Femur (tissue), 1 donor: ENCODE results near the gene PML.
A peak's percentile ranks its signal among the peaks of the same experiment; 100 is the strongest.

Experiments
- DNase-seq: peaks from one replicate; pipeline ENCODE4 v3.0.0-alpha.2; 2017

Gene PML

DNA sequence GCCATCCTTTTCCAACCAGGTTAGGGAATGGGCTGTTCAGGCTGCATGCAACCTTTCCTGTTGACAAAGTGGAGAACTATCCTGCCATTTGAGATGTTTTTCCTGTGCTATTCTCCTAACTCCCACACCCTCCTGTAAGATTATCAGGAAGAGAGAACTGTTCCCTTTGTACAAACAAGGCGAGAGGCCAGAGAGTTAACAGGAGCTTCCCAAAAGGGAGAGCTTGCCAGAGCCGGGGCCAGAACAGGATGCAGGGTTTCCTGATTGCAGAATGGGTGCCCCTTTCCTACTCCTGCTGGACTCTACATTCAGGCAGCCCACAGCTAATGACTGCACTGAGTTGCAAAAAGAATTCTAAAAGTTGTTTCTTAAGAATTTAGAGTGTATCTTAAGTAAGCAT is 17.1 kb downstream of the PML start:
- no peak for DNase-seq

DNA sequence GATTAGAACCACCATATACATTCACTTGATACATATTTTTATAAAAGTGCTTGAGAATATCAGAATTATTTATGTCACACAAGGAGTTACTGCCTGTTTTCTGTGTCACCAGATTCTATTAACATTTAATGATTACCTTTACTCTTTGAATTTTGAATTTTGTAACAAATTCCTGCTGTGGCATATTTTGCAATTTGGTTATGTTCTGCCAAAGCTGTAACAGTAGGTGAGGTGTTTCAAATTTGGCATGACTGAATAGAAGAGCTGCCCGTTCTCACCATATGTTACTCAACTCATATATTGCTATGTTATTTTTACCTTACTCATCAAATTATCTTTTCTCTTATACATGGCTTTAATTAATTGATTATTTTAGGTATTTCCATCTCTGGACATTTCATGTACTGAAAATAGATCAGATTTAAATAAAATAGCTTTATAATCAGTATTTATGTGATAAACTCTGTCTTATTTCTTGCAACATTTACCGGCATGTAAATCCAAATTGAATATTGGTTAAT is 18.9 kb downstream of the PML start:
- DNase-seq, result no peak

GRCh38 chr15:74019734-74020133 is 25.2 kb downstream of the PML start:
- no peak for DNase-seq

- no peak for DNase-seq
These were observed 28.4 kb downstream of the PML start for GRCh38 chr15:74022706-74023470.

- no peak for DNase-seq
These were observed 30.2 kb downstream of the PML start for GRCh38 chr15:74024687-74025086.

DNA sequence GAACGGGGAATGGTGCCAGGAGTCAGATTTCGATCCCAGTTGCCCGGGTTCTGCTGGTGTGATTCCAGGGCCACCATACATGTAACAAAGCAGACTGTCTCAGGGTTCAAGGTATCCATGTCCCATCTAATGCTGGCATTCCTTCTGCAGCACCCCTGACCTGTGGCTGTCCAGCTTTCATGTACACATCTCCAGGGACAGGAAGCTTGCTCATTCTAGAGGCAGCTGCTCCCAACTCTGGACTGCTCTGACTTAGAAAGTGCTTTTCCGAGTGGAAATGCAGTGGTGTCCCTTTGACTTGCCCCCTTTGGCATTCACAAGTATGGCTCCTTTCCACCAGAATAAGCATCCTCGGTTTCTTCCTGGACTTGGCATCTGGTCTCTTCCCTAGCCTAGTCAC is 30.9 kb downstream of the PML start:
- no peak for DNase-seq

GRCh38 chr15:74027688-74028087 is 33.2 kb downstream of the PML start:
- no peak for DNase-seq

DNA sequence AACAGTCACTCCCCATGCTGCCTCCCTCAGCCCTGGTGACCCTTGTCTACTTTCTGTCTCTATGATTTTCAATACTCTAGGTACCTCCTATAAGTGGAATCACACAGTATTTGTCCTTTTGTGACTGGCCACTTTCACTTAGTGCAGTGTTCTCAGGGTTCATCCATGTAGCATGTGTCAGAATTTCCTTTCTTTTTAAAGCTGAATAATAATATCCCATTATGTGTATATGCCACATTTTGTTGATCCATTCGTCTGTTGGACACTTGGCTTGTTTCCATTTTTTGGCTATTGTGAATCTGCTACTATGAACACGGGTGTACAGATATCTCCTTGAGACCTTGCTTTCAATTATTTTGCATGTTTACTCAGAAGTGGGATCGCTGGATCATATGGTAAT is 34.1 kb downstream of the PML start:
- no peak for DNase-seq

GRCh38 chr15:74032046-74032445 is 37.5 kb downstream of the PML start:
- DNase-seq, result no peak

- no peak for DNase-seq
These were observed 38.4 kb downstream of the PML start for GRCh38 chr15:74032606-74033561.

GRCh38 chr15:74034206-74034755 is 39.8 kb downstream of the PML start:
- DNase-seq, result no peak

GRCh38 chr15:74035121-74036017 is 40.9 kb downstream of the PML start:
- no peak for DNase-seq

- peak; percentile 74 for DNase-seq
These were observed 42.0 kb downstream of the PML start for GRCh38 chr15:74036271-74037170.

GRCh38 chr15:74037171-74038117 is 42.9 kb downstream of the PML start:
- DNase-seq, result no peak

- no peak for DNase-seq
These were observed 44.5 kb downstream of the PML start for GRCh38 chr15:74038707-74039655.

DNA sequence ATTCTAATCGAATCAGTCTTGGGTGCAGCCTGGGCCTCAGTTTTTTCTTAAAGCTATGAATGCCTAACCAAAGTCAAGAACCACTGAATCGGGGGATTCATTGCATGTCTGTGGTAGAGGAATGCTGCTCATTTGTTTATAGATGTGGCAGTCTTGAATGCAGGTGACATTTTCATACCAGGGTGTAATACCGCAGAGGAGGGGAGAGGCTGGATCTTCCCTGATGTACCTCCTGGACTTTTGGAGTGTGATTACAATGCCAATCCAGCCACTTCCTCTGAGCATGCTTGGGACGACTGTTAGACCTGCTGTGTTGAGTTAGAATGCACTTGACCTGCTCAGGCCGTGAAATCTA is 45.1 kb downstream of the PML start:
- DNase-seq, result no peak

DNA sequence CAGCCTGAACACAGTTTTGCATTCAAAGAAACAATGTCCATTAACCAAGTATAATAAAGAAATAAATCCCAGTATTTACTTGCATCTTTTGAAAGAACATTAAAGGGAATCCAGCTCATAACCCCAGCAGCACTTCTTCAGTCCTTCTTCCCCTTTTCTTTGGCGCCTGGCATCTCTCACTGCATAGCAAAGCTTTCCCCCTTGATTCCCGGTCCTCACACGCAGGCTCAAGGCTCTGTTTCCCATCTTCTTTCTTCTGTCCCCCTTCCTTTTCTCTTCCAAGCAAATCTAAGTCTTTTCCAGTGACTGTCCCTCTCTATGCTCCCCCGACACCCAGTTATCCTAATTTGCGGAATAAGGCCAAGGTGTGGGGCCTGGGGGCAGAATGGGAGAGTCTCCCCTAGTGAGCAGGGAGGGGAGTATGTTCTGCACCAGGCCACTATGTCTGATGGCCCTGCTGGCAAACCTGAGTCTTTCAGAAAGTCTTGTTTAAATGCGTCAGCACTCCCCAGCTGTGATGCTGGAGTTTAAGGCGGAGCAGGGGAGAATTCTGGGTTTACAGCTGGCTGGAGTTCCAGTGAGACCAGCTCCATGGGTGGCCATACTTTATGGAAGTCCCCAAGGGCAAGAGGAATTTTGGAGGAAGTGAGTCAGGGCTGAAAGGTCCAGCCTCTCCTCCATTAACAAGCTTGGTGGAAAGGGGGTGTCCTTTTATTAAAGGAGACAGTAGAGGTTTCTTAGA is 45.8 kb downstream of the PML start:
- DNase-seq, result peak; percentile 84

GRCh38 chr15:74041311-74041756 is 46.8 kb downstream of the PML start:
- no peak for DNase-seq
